Psoas muscle (tissue), 8 donors: ENCODE measurements around the gene GPR78. TPM values are rescaled to one million over a fixed set of nuclear protein-coding genes. Genes with fewer than 3 reads are reported as not detected.

Experiments used
- ATAC-seq, 4 donors: fragments of 200-7000 bp; cut with Tn5 transposase; one replicate each; pipeline ENCODE4 v1.9.1; 2020; ENCODE audit warnings: moderate library complexity in 3 of 4, mild to moderate bottlenecking in 2 of 4
- DNase-seq, 2 donors: peaks; one replicate each; pipeline ENCODE4 v3.0.0-alpha.2; 2020
- H3K27ac ChIP-seq: fragments of 200-600 bp; one replicate; pipeline ENCODE4 v1.8.0; 2022
- H3K27me3 ChIP-seq, 3 donors: fragments of 200-600 bp in 1 of 3; one replicate each; pipeline versions ENCODE4 v1.6.1 to v1.8.0; 2013 to 2022; ENCODE audit warnings: low read length in 2 of 3, mild to moderate bottlenecking in 2 of 3, moderate library complexity in 1 of 3; ENCODE audit not compliant: insufficient read depth in 3 of 3
- H3K36me3 ChIP-seq, 2 donors: fragments of 200-600 bp in 1 of 2; one replicate each; pipeline versions ENCODE4 v1.6.1 to v1.8.0; 2013 to 2022; ENCODE audit warnings: low read depth in 1 of 2, mild to moderate bottlenecking in 1 of 2, moderate library complexity in 1 of 2; ENCODE audit not compliant: insufficient read depth in 1 of 2
- H3K4me1 ChIP-seq: fragments of 200-600 bp; one replicate; pipeline ENCODE4 v1.8.0; 2022
- H3K4me3 ChIP-seq: fragments of 200-600 bp; one replicate; pipeline ENCODE4 v1.8.0; 2022; ENCODE audit warnings: mild to moderate bottlenecking
- H3K9me3 ChIP-seq: fragments of 200-600 bp; one replicate; pipeline ENCODE4 v1.8.0; 2022
- CTCF ChIP-seq: fragments of 200-600 bp; IDR thresholded peaks from one replicate; pipeline ENCODE4 v1.8.0; 2022; ENCODE audit warnings: antibody characterized with exemption
- WGBS, 3 donors: extraction: QIAGEN DNeasy Blood & Tissue Kit; methylation state at CpG; one replicate each; pipeline versions ENCODE4 v1.1.6 to v1.1.7; 2013; 5-methylcytosine and 5-hydroxymethylcytosine counted together
- intact Hi-C, 2 donors: fragments of 100-400 bp; cut with DNase I; formaldehyde crosslinking; loops; one replicate each; pipeline versions ENCODE4 v1.11.0 to v1.14.2; 2022
- polyA plus RNA-seq, 3 donors: library from polyadenylated mRNA; stranded (reverse); fragments of 200-250 nt; gene quantifications; one replicate each; pipeline ENCODE4 v1.2.3, GENCODE V29; 2013
- total RNA-seq, 4 donors: library from RNA; stranded (reverse); fragmentation: NEBNext Ultra II Directional in 2 of 4; extraction: Animal tissue kit (Norgen Biotek cat#: 25700) in 2 of 4; gene quantifications; one replicate each; pipeline versions ENCODE4 v1.2.1 to v1.2.4, GENCODE V29; 2021 to 2023
- donor health status: healthy with polysubstance abuse.
- donor health status: DM: no; HTN: no; CAD: no; lungs with moderate emphysema.
- donor health status: Bipolar disorder and iron deficiency.
- donor health status: healthy.
- donor health status: DM: yes; HTN: yes; CAD: no.
- donor health status: DM: no; HTN: no; CAD: no.
- donor health status: DM: no; HTN: no; CAD: no.
- donor health status: DM: yes; HTN: yes; CAD: no.

Gene GPR78
- total and polyA plus RNA-seq, 7 donors, result not detected

- no peak for DNase-seq
- no peak for TF ChIP-seq CTCF
- Histone ChIP-seq H3K27ac (no peak overlapping the region), H3K36me3 (no peaks in the 10 kb centered on the region), H3K9me3 (no peaks in the 10 kb centered on the region), H3K4me3 (no peak overlapping the region), H3K4me1 (no peaks in the 10 kb centered on the region), H3K27me3 (peaks cover 0 to 6% (median 2%) of the 10 kb centered on the region in 3 donors)
- no peak for ATAC-seq
- intact Hi-C loops, result no loop called here
- 89 to 97% (median 90%) methylated on average over 3 of the region's 3 CpGs for WGBS, 3 donors
These were observed 35.9 kb upstream of the GPR78 start for GRCh38 chr4:8544282-8544681.

DNA sequence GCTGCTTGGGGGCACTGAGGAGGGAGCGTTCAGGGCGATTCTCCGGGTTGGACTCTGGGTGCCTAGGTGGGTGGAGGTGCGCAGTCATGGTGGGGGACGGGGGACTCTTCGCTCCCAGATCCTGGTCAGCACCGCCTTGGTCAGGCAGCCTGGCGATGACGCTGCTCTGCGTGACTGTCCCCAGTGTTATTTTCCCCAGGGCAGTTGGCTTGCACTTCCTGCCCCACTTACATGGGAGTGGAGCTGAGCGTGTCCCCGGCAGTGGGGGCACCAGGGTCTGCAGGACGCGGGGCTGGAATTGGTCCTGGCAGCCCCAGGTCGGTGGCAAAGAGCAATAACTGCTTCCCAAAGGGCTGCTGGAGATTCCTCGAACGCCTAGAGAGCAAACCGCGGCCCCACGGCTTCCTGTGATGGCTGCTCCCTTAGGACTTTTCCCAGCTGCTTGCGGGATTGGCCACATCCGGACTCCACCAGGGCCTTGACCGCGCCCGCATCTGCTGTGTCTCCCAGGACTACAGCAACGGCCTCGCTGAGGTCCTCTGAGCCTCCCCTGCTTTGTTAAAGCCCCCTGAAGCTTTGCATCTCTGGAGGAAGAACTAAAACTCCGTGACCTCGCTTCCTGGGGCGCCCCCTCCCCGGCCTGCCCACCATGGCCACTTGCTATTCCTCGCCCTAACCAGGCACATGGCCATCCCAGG, 35.3 kb upstream of the GPR78 start:
- no peak overlapping the region for H3K27ac ChIP-seq
- intact Hi-C loops, result no loop called here
- ATAC-seq (no peak), DNase-seq (no peak)
- TF ChIP-seq CTCF, result no peak
- peaks cover 0 to 4% (median 3%) of the 10 kb centered on the region in 3 donors for H3K27me3 ChIP-seq
- H3K4me1 ChIP-seq, result no peaks in the 10 kb centered on the region
- H3K4me3 ChIP-seq, result no peak overlapping the region
- 52 to 63% (median 59%) methylated on average over 31 to 32 of the region's 32 CpGs for WGBS, 3 donors
- H3K9me3 ChIP-seq, result no peaks in the 10 kb centered on the region
- H3K36me3 ChIP-seq, result no peaks in the 10 kb centered on the region

DNA sequence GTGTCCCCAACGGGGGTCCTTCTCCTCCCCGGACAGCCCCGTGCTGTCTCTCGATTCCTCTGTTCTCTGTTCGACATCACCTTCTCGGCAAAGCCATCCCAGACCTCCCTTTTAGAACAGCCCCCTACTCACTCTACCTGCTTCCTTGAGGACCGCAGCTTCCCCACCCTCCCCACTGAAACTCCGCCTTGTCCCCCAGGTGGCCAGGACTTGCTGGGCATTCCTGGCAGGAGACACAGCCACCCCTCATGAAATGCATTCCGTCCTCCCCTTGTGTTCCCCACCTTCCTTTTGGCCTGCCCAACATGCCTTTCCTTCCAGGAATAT, 34.8 kb upstream of the GPR78 start:
- no peak for ATAC-seq
- H3K36me3 ChIP-seq, result no peaks in the 10 kb centered on the region
- no peaks in the 10 kb centered on the region for H3K4me1 ChIP-seq
- intact Hi-C loops, result no loop called here
- 68 to 82% (median 79%) methylated on average over 8 to 9 of the region's 9 CpGs for WGBS, 3 donors
- no peak for TF ChIP-seq CTCF
- DNase-seq, result no peak
- H3K4me3 ChIP-seq, result no peak overlapping the region
- peaks cover 0 to 4% (median 3%) of the 10 kb centered on the region in 3 donors for H3K27me3 ChIP-seq
- no peak overlapping the region for H3K27ac ChIP-seq
- H3K9me3 ChIP-seq, result no peaks in the 10 kb centered on the region

DNA sequence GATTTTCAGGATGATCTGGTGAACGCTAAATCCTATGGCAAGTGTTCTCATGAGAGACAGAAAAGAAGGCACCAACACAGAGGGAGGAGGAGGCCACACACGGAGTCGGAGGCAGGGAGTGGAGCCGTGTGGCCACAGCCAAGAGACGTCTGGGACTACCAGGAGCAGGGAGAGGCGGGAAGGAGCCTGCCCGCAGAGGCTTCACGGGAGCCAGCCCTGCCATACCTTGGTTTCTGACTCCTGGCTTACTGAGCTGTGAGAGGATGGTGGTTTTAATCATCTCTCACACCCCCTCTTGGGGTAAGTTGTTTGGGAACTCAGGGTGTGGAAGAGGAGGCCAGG, 33.5 kb upstream of the GPR78 start:
- 63 to 73% (median 71%) methylated on average over 8 of the region's 8 CpGs for WGBS, 3 donors
- Histone ChIP-seq H3K4me3 (no peak overlapping the region), H3K36me3 (no peaks in the 10 kb centered on the region), H3K27ac (no peak overlapping the region), H3K4me1 (no peaks in the 10 kb centered on the region), H3K9me3 (no peaks in the 10 kb centered on the region), H3K27me3 (peaks cover 0 to 4% (median 3%) of the 10 kb centered on the region in 3 donors)
- ATAC-seq (no peak), DNase-seq (no peak)
- intact Hi-C loops, result no loop called here
- no peak for TF ChIP-seq CTCF
